GM12892 (cell line): Measurements from ENCODE around the gene RAB27B.
"Not testable (repeated sequence)": the region's sequence is repeated elsewhere in the genome, so short reads cannot be mapped to it uniquely, and the experiment has no call there.

Experiments used
- DNase-seq: peaks from one replicate; pipeline ENCODE4 v3.0.0; 2011; ENCODE audit not compliant: insufficient read length
- FAIRE-seq: peaks from 2 replicates; lab custom pipeline; 2011; peaks lifted over from hg19 to GRCh38; lab: Jason Lieb, UNC
- POLR2A ChIP-seq: IDR thresholded peaks from 2 replicates; pipeline ENCODE4 v1.6.1; 2011; ENCODE audit warnings: low read depth, low read length, control low read depth
- POLR2AphosphoS5 ChIP-seq: IDR thresholded peaks from 2 replicates; pipeline ENCODE4 v1.6.1; 2011; ENCODE audit warnings: low read depth, low read length, control low read depth
- TAF1 ChIP-seq: IDR thresholded peaks from 2 replicates; pipeline ENCODE4 v1.6.1; 2011; ENCODE audit warnings: low read depth, mild to moderate bottlenecking, control low read depth, low read length, borderline replicate concordance

RAB27B gene

GRCh38 chr18:54852780-54853675 lies 24.8 kb downstream of the RAB27B start:
- DNase-seq = no peak
- no peak for FAIRE-seq
- TF ChIP-seq POLR2A (no peak), TAF1 (no peak), POLR2AphosphoS5 (no peak)

GRCh38 chr18:54855050-54855449 lies 26.8 kb downstream of the RAB27B start:
- DNase-seq, FAIRE-seq: not testable (repeated sequence)

- FAIRE-seq (no peak), DNase-seq (no peak)
- TF ChIP-seq TAF1 (no peak), POLR2A (no peak), POLR2AphosphoS5 (no peak)
These were observed 27.9 kb downstream of the RAB27B start for GRCh38 chr18:54856105-54856646.

GRCh38 chr18:54857499-54857898 lies 29.2 kb downstream of the RAB27B start:
- FAIRE-seq (peak; percentile 24), DNase-seq (no peak)
- TF ChIP-seq POLR2AphosphoS5 = no peak
- no peak for TF ChIP-seq POLR2A
- no peak for TF ChIP-seq TAF1

- FAIRE-seq (no peak), DNase-seq (no peak)
- TF ChIP-seq POLR2AphosphoS5 (no peak), POLR2A (no peak), TAF1 (no peak)
These were observed 31.6 kb downstream of the RAB27B start for GRCh38 chr18:54859667-54860421.

- DNase-seq = no peak
- no peak for TF ChIP-seq TAF1
- no peak for TF ChIP-seq POLR2AphosphoS5
- no peak for TF ChIP-seq POLR2A
- no peak for FAIRE-seq
These were observed 32.7 kb downstream of the RAB27B start for GRCh38 chr18:54860941-54861340.

GRCh38 chr18:54867131-54867530 lies 38.9 kb downstream of the RAB27B start:
- no peak for TF ChIP-seq TAF1
- no peak for TF ChIP-seq POLR2A
- TF ChIP-seq POLR2AphosphoS5 = no peak
- FAIRE-seq (no peak), DNase-seq (no peak)

- DNase-seq (no peak), FAIRE-seq (no peak)
- TF ChIP-seq POLR2A (no peak), POLR2AphosphoS5 (no peak), TAF1 (no peak)
These were observed 43.0 kb downstream of the RAB27B start for GRCh38 chr18:54871231-54871630.

GRCh38 chr18:54872681-54873080 lies 44.4 kb downstream of the RAB27B start:
- no peak for TF ChIP-seq TAF1
- no peak for TF ChIP-seq POLR2A
- no peak for TF ChIP-seq POLR2AphosphoS5
- no peak for FAIRE-seq
- no peak for DNase-seq

GRCh38 chr18:54873884-54874255 lies 45.6 kb downstream of the RAB27B start:
- no peak for DNase-seq
- FAIRE-seq = no peak
- TF ChIP-seq POLR2A = no peak

- DNase-seq = no peak
- no peak for FAIRE-seq
- TF ChIP-seq TAF1 (no peak), POLR2A (no peak), POLR2AphosphoS5 (no peak)
These were observed 46.8 kb downstream of the RAB27B start for GRCh38 chr18:54875063-54875462.
